Liver (tissue), 9 donors: Measurements from ENCODE around the gene TRIAP1. TPM values are rescaled to one million over a fixed set of nuclear protein-coding genes. Genes with fewer than 3 reads are reported as not detected.

Source experiments
- DNase-seq: peaks from one replicate; pipeline ENCODE4 v3.0.0-alpha.2; 2017; ENCODE audit warnings: low spot score
- H3K27ac ChIP-seq, 2 donors: one replicate each; pipeline ENCODE4 v1.7.0; 2013; ENCODE audit warnings: inconsistent platforms in 2 of 2, low read length in 2 of 2, control low read depth in 1 of 2, low read depth in 1 of 2, mild to moderate bottlenecking in 1 of 2
- H3K27me3 ChIP-seq, 4 donors: one replicate each; pipeline versions ENCODE4 v1.6.1 to v1.7.0; 2013; ENCODE audit warnings: low read length in 3 of 4, inconsistent platforms in 1 of 4, mild to moderate bottlenecking in 1 of 4, moderate library complexity in 1 of 4; ENCODE audit not compliant: control insufficient read depth in 4 of 4, insufficient read depth in 4 of 4
- H3K36me3 ChIP-seq, 4 donors: one replicate each; pipeline versions ENCODE4 v1.6.1 to v1.7.0; 2013; ENCODE audit warnings: low read length in 3 of 4, mild to moderate bottlenecking in 3 of 4, low read depth in 1 of 4, moderate library complexity in 1 of 4; ENCODE audit not compliant: control insufficient read depth in 4 of 4, insufficient read depth in 3 of 4
- H3K4me1 ChIP-seq, 4 donors: one replicate each; pipeline versions ENCODE4 v1.6.1 to v1.7.0; 2013; ENCODE audit warnings: low read length in 3 of 4, mild to moderate bottlenecking in 3 of 4, moderate library complexity in 1 of 4; ENCODE audit not compliant: control insufficient read depth in 4 of 4, insufficient read depth in 4 of 4
- H3K4me3 ChIP-seq, 3 donors: one replicate each; pipeline versions ENCODE4 v1.6.1 to v1.7.0; 2013; ENCODE audit warnings: low read length in 3 of 3, control low read depth in 1 of 3, low read depth in 1 of 3, mild to moderate bottlenecking in 1 of 3
- H3K9ac ChIP-seq, 2 donors: one replicate each; pipeline ENCODE4 v1.7.0; 2013; ENCODE audit warnings: low read length in 2 of 2, mild to moderate bottlenecking in 2 of 2, moderate library complexity in 2 of 2, control low read depth in 1 of 2, low read depth in 1 of 2
- H3K9me3 ChIP-seq, 4 donors: one replicate each; pipeline versions ENCODE4 v1.6.1 to v1.7.0; 2013; ENCODE audit warnings: low read length in 3 of 4; ENCODE audit not compliant: control insufficient read depth in 4 of 4
- EGR1 ChIP-seq, 2 donors: IDR thresholded peaks; 2 replicates each; pipeline ENCODE4 v1.6.1; 2016 to 2018; ENCODE audit warnings: antibody characterized with exemption in 2 of 2, low read depth in 2 of 2
- HNF4A ChIP-seq, 2 donors: conservative IDR thresholded peaks; 2 replicates each; pipeline ENCODE4 v1.6.1; 2016; ENCODE audit warnings: antibody characterized with exemption in 2 of 2, mild to moderate bottlenecking in 2 of 2
- HNF4G ChIP-seq: IDR thresholded peaks from 2 replicates; pipeline ENCODE4 v1.6.1; 2016; ENCODE audit warnings: antibody characterized with exemption
- NR2F2 ChIP-seq: IDR thresholded peaks from 2 replicates; pipeline ENCODE4 v1.6.1; 2016; ENCODE audit warnings: antibody characterized with exemption
- RXRA ChIP-seq, 2 donors: IDR thresholded peaks; 2 replicates each; pipeline ENCODE4 v1.6.1; 2017 to 2018; ENCODE audit warnings: antibody characterized with exemption in 2 of 2, mild to moderate bottlenecking in 1 of 2
- SP1 ChIP-seq: IDR thresholded peaks from 2 replicates; pipeline ENCODE4 v1.6.1; 2018; ENCODE audit warnings: antibody characterized with exemption, mild to moderate bottlenecking
- TAF1 ChIP-seq: conservative IDR thresholded peaks from 2 replicates; pipeline ENCODE4 v1.6.1; 2016; ENCODE audit warnings: antibody characterized with exemption, mild to moderate bottlenecking
- YY1 ChIP-seq: IDR thresholded peaks from 2 replicates; pipeline ENCODE4 v1.6.1; 2016; ENCODE audit warnings: antibody characterized with exemption, mild to moderate bottlenecking
- WGBS: extraction: QIAGEN DNeasy Blood & Tissue Kit; methylation state at CpG from one replicate; pipeline ENCODE4 v1.1.7; 2013; 5-methylcytosine and 5-hydroxymethylcytosine counted together
- polyA plus RNA-seq, 2 donors: library from polyadenylated mRNA; stranded (reverse) in 1 of 2; unstranded in 1 of 2; fragments of 200-250 nt in 1 of 2; fragments of >200 nt in 1 of 2; fragmentation: Nextera tagmentation in 1 of 2; extraction: Ambion mirVana in 1 of 2; gene quantifications; one replicate each; pipeline versions ENCODE4 v1.2.1 to v1.2.3, GENCODE V29; 2013 to 2015
- total RNA-seq, 2 donors: library from RNA; depleted of rRNA; stranded (reverse); fragments of >200 nt; gene quantifications; one replicate each; pipeline ENCODE4 v1.2.3, GENCODE V29; 2014
- TF ChIP-seq, protein P1 (sequence below): fragments of 150-350 bp; IDR thresholded peaks from 2 replicates; pipeline ENCODE4 v1.5.1; 2017; ENCODE audit warnings: improper control_type of control experiment, low read depth, low read length; ENCODE audit not compliant: missing input control
- TF ChIP-seq, protein P2 (sequence below): IDR thresholded peaks from 2 replicates; pipeline ENCODE4 v1.6.1; 2016; ENCODE audit warnings: antibody characterized with exemption
- TF ChIP-seq, protein P3 (sequence below): IDR thresholded peaks from 2 replicates; pipeline ENCODE4 v1.6.1; 2016; ENCODE audit warnings: antibody characterized with exemption
- TF ChIP-seq, protein P4 (sequence below): IDR thresholded peaks from 2 replicates; pipeline ENCODE4 v1.6.1; 2016; ENCODE audit warnings: antibody characterized with exemption
- donor health status: healthy.
- donor health status: healthy.
- donor health status: healthy.
- donor health status: healthy.
- donor health status: healthy.

Gene TRIAP1
- total and polyA plus RNA-seq, 4 donors: 11.9 to 39.9 (median 19.0) TPM

DNA sequence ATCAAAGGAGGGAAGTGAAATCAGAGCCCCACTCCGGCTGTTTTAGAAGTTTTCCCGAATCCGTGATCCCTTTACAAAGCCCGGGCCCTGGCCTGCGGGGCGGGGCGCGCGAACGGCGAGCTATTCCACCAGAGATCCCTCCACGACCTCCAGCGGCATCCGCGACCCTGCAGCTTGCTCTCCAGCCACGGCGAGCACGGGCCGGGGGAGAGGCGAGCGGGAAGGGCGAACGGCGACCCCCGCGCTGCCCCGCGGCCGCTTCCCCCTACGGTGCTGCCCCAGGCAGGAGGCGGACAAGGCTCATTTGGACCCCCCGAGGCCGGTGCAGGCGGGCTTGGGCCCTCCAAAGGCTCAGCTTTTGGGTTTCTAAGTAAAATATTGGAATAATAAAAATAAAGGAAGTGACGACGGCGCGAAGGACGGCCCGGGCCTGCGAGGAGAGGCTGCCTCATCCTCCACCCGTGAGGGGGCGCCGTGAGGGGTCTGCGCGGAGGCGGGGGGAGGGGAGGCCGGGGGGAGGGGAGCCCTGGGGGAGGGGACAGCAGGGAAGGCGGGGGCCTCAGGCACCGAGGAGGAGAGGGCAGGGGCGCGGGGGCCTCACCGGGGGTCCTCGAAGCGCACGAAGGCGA lies 22.8 kb upstream of the TRIAP1 start:
- Histone ChIP-seq H3K9me3 (no peaks in the 10 kb centered on the region), H3K36me3 (peaks cover 2 to 22% (median 17%) of the 10 kb centered on the region in 4 donors), H3K27me3 (no peaks in the 10 kb centered on the region), H3K4me3 (peak overlapping the region; percentile 85 to 96 (median 86)), H3K9ac (peak overlapping the region; percentile 64 to 72), H3K4me1 (peaks cover 0 to 29% (median 17%) of the 10 kb centered on the region in 4 donors), H3K27ac (peak overlapping the region; percentile 89 to 92)
- WGBS: under 1% methylated on average over 57 of the region's 57 CpGs
- peak; percentile 65 for DNase-seq
- TF ChIP-seq NR2F2 (peak; percentile 47), HNF4G (no peak)

DNA sequence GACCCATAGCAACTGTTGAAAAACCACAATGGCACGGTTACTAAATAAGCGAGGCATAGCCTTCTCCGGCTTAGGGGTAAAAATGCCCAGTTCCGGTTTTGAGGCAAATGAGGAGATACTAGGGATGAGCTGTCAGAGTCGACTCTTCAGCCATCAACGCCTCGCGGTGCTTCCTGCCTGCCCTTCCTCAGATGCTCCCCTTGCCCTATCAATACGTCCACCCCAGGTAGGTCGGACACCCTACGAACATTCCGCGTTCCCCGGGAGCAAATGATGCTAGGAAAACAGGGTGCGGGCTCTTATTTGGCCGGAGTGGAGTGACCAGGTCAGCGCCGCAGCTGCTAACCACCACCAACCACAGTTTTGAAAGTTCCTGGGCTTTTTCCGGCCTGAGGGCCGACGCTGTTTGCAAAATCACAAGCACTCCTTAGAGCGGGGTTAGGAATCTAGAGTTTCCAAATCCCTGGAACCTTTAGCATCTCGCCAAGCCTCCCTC lies 22.2 kb upstream of the TRIAP1 start:
- H3K4me3 ChIP-seq: peak overlapping the region; percentile 55 to 96 (median 85)
- H3K27ac ChIP-seq: peak overlapping the region; percentile 89 to 92
- no peaks in the 10 kb centered on the region for H3K9me3 ChIP-seq
- TF ChIP-seq HNF4A (conservative IDR thresholded peaks at IDR 0.05): no peak
- TF ChIP-seq YY1: peak; percentile 30
- TF ChIP-seq, protein P1, sequence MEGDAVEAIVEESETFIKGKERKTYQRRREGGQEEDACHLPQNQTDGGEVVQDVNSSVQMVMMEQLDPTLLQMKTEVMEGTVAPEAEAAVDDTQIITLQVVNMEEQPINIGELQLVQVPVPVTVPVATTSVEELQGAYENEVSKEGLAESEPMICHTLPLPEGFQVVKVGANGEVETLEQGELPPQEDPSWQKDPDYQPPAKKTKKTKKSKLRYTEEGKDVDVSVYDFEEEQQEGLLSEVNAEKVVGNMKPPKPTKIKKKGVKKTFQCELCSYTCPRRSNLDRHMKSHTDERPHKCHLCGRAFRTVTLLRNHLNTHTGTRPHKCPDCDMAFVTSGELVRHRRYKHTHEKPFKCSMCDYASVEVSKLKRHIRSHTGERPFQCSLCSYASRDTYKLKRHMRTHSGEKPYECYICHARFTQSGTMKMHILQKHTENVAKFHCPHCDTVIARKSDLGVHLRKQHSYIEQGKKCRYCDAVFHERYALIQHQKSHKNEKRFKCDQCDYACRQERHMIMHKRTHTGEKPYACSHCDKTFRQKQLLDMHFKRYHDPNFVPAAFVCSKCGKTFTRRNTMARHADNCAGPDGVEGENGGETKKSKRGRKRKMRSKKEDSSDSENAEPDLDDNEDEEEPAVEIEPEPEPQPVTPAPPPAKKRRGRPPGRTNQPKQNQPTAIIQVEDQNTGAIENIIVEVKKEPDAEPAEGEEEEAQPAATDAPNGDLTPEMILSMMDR: no peak
- TF ChIP-seq TAF1: no peak
- peak in 1 of 2 donors; percentile 28 for TF ChIP-seq RXRA (IDR thresholded peaks at IDR 0.05)
- DNase-seq: peak; percentile 48
- WGBS: 2% methylated on average over 23 of the region's 23 CpGs
- H3K36me3 ChIP-seq: peaks cover 2 to 28% (median 23%) of the 10 kb centered on the region in 4 donors
- peak overlapping the region; percentile 64 to 72 for H3K9ac ChIP-seq
- peaks cover 0 to 29% (median 17%) of the 10 kb centered on the region in 4 donors for H3K4me1 ChIP-seq
- no peaks in the 10 kb centered on the region for H3K27me3 ChIP-seq

DNA sequence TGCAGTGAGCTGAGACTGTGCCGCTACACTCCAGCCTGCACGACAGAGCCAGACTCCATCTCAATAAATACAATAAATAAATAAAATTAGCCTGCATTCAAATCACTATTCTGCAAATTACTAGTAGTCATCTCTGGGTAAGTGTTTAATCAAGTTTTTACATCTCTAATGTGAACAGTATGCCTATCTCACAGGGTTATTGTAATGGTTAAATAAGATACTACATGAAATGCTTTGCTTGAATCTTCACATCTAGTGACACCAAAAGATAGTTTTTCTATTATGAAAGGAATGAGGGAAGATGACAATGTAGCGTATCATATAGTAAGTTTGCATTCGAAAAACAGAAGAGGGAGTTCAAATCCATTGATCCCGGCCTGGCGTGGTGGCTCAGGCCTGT lies 21.3 kb upstream of the TRIAP1 start:
- Histone ChIP-seq H3K9me3 (no peaks in the 10 kb centered on the region), H3K9ac (no peak overlapping the region), H3K36me3 (peaks cover 2 to 37% (median 31%) of the 10 kb centered on the region in 4 donors), H3K27me3 (no peaks in the 10 kb centered on the region), H3K4me3 (no peak overlapping the region), H3K27ac (no peak overlapping the region), H3K4me1 (peaks cover 0 to 29% (median 17%) of the 10 kb centered on the region in 4 donors)
- TF ChIP-seq TAF1 (no peak), HNF4A (conservative IDR thresholded peaks at IDR 0.05) (no peak), SP1 (no peak), YY1 (no peak), NR2F2 (no peak), EGR1 (IDR thresholded peaks at IDR 0.05; ENCODE audit: low read depth in 2 of 2) (no peak)
- TF ChIP-seq, protein P2, sequence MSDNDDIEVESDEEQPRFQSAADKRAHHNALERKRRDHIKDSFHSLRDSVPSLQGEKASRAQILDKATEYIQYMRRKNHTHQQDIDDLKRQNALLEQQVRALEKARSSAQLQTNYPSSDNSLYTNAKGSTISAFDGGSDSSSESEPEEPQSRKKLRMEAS: no peak
- TF ChIP-seq, protein P3, sequence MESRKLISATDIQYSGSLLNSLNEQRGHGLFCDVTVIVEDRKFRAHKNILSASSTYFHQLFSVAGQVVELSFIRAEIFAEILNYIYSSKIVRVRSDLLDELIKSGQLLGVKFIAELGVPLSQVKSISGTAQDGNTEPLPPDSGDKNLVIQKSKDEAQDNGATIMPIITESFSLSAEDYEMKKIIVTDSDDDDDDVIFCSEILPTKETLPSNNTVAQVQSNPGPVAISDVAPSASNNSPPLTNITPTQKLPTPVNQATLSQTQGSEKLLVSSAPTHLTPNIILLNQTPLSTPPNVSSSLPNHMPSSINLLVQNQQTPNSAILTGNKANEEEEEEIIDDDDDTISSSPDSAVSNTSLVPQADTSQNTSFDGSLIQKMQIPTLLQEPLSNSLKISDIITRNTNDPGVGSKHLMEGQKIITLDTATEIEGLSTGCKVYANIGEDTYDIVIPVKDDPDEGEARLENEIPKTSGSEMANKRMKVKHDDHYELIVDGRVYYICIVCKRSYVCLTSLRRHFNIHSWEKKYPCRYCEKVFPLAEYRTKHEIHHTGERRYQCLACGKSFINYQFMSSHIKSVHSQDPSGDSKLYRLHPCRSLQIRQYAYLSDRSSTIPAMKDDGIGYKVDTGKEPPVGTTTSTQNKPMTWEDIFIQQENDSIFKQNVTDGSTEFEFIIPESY: no peak
- TF ChIP-seq, protein P1: no peak
- TF ChIP-seq, protein P4, sequence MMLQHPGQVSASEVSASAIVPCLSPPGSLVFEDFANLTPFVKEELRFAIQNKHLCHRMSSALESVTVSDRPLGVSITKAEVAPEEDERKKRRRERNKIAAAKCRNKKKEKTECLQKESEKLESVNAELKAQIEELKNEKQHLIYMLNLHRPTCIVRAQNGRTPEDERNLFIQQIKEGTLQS: no peak
- 94% methylated on average over 6 of the region's 6 CpGs for WGBS
- DNase-seq: no peak
